Measurements from ENCODE around the gene FAM78B. TPM values are rescaled to one million over a fixed set of nuclear protein-coding genes. Genes with fewer than 3 reads are reported as not detected.

The FAM78B gene
- total RNA-seq, 3 donors from 2014 or later = 1.3 to 3.7 (median 2.2) TPM

GRCh38 chr1:166026555-166026954, 140.2 kb downstream of the FAM78B start:
- TF ChIP-seq CTCF (IDR thresholded peaks at IDR 0.05) = no peak
- intact Hi-C loops (cut with DNase I, micrococcal nuclease) = no loop called here
- no peak overlapping the region for H3K4me3 ChIP-seq
- no peak for DNase-seq
- no peaks in the 10 kb centered on the region for H3K36me3 ChIP-seq (ENCODE audit: low read depth)
- no peaks in the 10 kb centered on the region for H3K4me1 ChIP-seq (ENCODE audit: low read depth)
- H3K9me3 ChIP-seq = no peaks in the 10 kb centered on the region
- no peak for ATAC-seq

- H3K4me1 ChIP-seq (ENCODE audit: low read depth) = no peaks in the 10 kb centered on the region
- DNase-seq = no peak
- H3K9me3 ChIP-seq = no peaks in the 10 kb centered on the region
- intact Hi-C loops (cut with DNase I, micrococcal nuclease) = no loop called here
- no peak for TF ChIP-seq CTCF (IDR thresholded peaks at IDR 0.05)
- ATAC-seq = no peak
- no peaks in the 10 kb centered on the region for H3K36me3 ChIP-seq (ENCODE audit: low read depth)
- no peak overlapping the region for H3K4me3 ChIP-seq
Observed at GRCh38 chr1:166026143-166026542, 140.7 kb downstream of the FAM78B start.

GRCh38 chr1:166020210-166020609, 146.6 kb downstream of the FAM78B start:
- no peaks in the 10 kb centered on the region for H3K36me3 ChIP-seq (ENCODE audit: low read depth)
- DNase-seq (no peak), ATAC-seq (no peak)
- H3K4me1 ChIP-seq (ENCODE audit: low read depth) = no peaks in the 10 kb centered on the region
- TF ChIP-seq CTCF (IDR thresholded peaks at IDR 0.05) = no peak
- no peak overlapping the region for H3K4me3 ChIP-seq
- no peaks in the 10 kb centered on the region for H3K9me3 ChIP-seq
- intact Hi-C loops (cut with DNase I, micrococcal nuclease) = no loop called here

Small RNAs within 50 kb of the gene (microRNA-seq; reads per million reads assigned to microRNA genes)
- not detected for gene MIR921

Data from mucosa of descending colon (tissue), 3 donors.